ENCODE measurements around the gene MYH6. TPM values are rescaled to one million over a fixed set of nuclear protein-coding genes. Genes with fewer than 3 reads are reported as not detected.

MYH6 gene
- total RNA-seq, 4 donors from 2014 or later: not detected

DNA sequence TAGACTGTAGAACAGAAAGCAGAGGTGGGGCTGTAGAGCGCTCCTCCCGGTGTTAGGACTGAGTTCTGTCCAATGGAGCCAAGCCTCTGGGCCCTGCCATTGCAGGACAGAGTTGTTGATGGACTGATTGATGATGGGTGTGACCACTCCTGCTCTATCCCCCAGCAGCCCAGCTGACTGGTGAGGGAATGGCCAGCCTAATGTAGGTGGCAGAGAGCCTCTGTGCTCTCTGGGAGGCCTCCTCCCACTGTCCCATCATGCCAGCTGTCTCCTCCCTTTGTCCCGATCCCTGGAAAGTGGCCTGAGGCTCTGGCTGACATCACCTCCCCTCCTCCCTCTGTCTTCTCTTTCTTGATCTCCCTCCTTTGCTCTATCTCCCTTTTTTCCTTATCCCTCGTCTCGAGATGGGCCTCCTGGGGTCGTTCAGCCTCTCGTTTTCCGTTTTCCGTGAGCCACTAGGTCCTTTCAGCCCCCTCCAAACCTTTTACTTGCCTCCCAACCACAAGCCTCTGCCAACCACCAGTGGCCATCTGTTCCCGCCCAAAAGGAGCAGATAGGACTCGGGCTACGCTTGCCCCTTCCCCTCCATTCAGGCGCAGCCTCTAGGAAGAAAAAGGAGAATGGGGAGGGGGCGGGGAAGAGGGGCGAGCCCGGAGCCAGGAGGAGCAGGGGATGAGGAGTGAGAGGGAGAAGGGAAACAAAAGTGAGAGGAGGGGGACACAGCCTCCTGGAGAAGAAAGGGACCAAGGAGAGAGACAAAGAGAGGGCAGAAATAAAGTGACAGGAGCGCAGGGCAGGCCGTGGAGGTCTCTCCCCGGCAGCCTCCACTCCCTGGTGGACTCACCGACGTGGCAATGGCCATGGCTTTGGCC is 43.7 kb downstream of the MYH6 start:
- Histone ChIP-seq H3K4me3 (peak overlapping the region; percentile 49 to 81 (median 67)), H3K36me3 (peaks cover 0 to 14% (median 0%) of the 10 kb centered on the region in 3 donors), H3K4me1 (peaks cover 27 to 87% (median 36%) of the 10 kb centered on the region in 3 donors), H3K27ac (peak overlapping the region; percentile 97 to 99 (median 98)), H3K27me3 (peaks cover 0 to 36% (median 0%) of the 10 kb centered on the region in 4 donors), H3K9me3 (no peaks in the 10 kb centered on the region)
- 10 to 11% methylated on average over 15 to 20 of the region's 21 CpGs for WGBS, 2 donors
- intact Hi-C loops (cut with DNase I): no loop called here
- no peak for DNase-seq
- TF ChIP-seq, protein P1, sequence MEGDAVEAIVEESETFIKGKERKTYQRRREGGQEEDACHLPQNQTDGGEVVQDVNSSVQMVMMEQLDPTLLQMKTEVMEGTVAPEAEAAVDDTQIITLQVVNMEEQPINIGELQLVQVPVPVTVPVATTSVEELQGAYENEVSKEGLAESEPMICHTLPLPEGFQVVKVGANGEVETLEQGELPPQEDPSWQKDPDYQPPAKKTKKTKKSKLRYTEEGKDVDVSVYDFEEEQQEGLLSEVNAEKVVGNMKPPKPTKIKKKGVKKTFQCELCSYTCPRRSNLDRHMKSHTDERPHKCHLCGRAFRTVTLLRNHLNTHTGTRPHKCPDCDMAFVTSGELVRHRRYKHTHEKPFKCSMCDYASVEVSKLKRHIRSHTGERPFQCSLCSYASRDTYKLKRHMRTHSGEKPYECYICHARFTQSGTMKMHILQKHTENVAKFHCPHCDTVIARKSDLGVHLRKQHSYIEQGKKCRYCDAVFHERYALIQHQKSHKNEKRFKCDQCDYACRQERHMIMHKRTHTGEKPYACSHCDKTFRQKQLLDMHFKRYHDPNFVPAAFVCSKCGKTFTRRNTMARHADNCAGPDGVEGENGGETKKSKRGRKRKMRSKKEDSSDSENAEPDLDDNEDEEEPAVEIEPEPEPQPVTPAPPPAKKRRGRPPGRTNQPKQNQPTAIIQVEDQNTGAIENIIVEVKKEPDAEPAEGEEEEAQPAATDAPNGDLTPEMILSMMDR (IDR thresholded peaks at IDR 0.05): no peak
- peak in 1 of 4 donors; percentile 5 for TF ChIP-seq POLR2A (IDR thresholded peaks at IDR 0.05)

DNA sequence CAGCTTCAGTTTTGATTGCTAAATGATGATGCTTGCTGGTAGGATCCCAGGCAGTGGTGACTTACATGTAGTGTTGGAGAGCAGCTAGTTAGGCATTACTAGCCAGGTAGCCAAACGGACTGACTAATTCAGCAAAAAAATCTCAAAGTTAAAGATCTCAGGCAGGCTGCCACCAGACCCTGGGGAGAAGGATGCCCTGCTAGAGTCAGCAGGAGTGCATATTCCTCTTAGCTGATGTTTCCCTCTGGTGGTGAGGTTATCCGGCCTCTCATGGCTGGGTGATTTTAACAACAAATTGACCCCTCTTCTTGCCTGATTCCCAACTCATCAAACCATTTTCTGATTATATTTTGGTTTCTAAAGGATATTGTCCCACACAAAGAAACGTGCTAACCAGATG is 45.9 kb downstream of the MYH6 start:
- H3K4me3 ChIP-seq: no peak overlapping the region
- no peaks in the 10 kb centered on the region for H3K9me3 ChIP-seq
- no peak for TF ChIP-seq POLR2A (IDR thresholded peaks at IDR 0.05)
- TF ChIP-seq, protein P1 (IDR thresholded peaks at IDR 0.05): no peak
- 58 to 59% methylated on average over 3 of the region's 3 CpGs for WGBS, 2 donors
- peaks cover 5 to 36% (median 14%) of the 10 kb centered on the region in 3 donors for H3K36me3 ChIP-seq
- H3K27me3 ChIP-seq: peaks cover 0 to 40% (median 0%) of the 10 kb centered on the region in 4 donors
- H3K27ac ChIP-seq: peak overlapping the region in 2 of 4 donors; percentile 13 to 52
- no peak for DNase-seq
- intact Hi-C loops (cut with DNase I): no loop called here
- peaks cover 27 to 74% (median 31%) of the 10 kb centered on the region in 3 donors for H3K4me1 ChIP-seq

DNA sequence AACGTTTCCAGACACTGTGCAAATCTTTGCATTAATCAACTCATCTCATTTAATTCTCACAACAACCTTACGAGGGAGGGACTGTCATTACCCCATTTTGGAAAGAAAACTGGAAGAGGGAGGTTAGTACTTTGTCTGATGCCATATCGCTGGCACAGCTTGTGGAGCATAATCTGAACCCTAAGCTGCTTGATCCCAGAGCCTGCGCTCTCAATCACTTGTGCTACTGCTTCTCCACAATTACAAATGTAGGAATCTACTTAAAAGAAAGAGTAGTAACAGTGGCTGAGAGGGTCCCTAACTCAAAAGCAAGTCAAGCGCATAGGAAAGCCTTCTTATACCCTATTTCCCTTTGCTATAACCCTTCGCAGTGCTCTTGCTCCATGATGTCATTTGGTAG is 46.3 kb downstream of the MYH6 start:
- 60 to 62% methylated on average over 6 of the region's 6 CpGs for WGBS, 2 donors
- H3K27me3 ChIP-seq: peaks cover 0 to 40% (median 0%) of the 10 kb centered on the region in 4 donors
- no peak overlapping the region for H3K4me3 ChIP-seq
- TF ChIP-seq POLR2A (IDR thresholded peaks at IDR 0.05): no peak
- TF ChIP-seq, protein P1 (IDR thresholded peaks at IDR 0.05): no peak
- intact Hi-C loops (cut with DNase I): no loop called here
- H3K9me3 ChIP-seq: no peaks in the 10 kb centered on the region
- peak overlapping the region in 3 of 4 donors; percentile 13 to 52 (median 33) for H3K27ac ChIP-seq
- no peak for DNase-seq
- peaks cover 23 to 70% (median 27%) of the 10 kb centered on the region in 3 donors for H3K4me1 ChIP-seq
- peaks cover 5 to 40% (median 16%) of the 10 kb centered on the region in 3 donors for H3K36me3 ChIP-seq

GRCh38 chr14:23361320-23361719 is 46.8 kb downstream of the MYH6 start:
- no peak for TF ChIP-seq POLR2A (IDR thresholded peaks at IDR 0.05)
- TF ChIP-seq, protein P1 (IDR thresholded peaks at IDR 0.05): no peak
- H3K4me3 ChIP-seq: no peak overlapping the region
- H3K9me3 ChIP-seq: no peaks in the 10 kb centered on the region
- peaks cover 5 to 45% (median 16%) of the 10 kb centered on the region in 3 donors for H3K36me3 ChIP-seq
- DNase-seq: no peak
- intact Hi-C loops (cut with DNase I): no loop called here
- peaks cover 20 to 66% (median 23%) of the 10 kb centered on the region in 3 donors for H3K4me1 ChIP-seq
- peaks cover 0 to 36% (median 0%) of the 10 kb centered on the region in 4 donors for H3K27me3 ChIP-seq
- peak overlapping the region in 3 of 4 donors; percentile 13 to 39 (median 33) for H3K27ac ChIP-seq

GRCh38 chr14:23360496-23360895 is 47.6 kb downstream of the MYH6 start:
- H3K36me3 ChIP-seq: peaks cover 5 to 49% (median 16%) of the 10 kb centered on the region in 3 donors
- TF ChIP-seq POLR2A (IDR thresholded peaks at IDR 0.05): no peak
- TF ChIP-seq, protein P1 (IDR thresholded peaks at IDR 0.05): peak in 1 of 6 experiments; percentile 4
- WGBS, 2 donors: 74 to 76% methylated on average over 5 to 8 of the region's 11 CpGs
- H3K4me3 ChIP-seq: no peak overlapping the region
- intact Hi-C loops (cut with DNase I): no loop called here
- H3K9me3 ChIP-seq: no peaks in the 10 kb centered on the region
- no peak for DNase-seq
- H3K4me1 ChIP-seq: peaks cover 16 to 57% (median 20%) of the 10 kb centered on the region in 3 donors
- peaks cover 0 to 28% (median 0%) of the 10 kb centered on the region in 4 donors for H3K27me3 ChIP-seq
- H3K27ac ChIP-seq: peak overlapping the region in 2 of 4 donors; percentile 39 to 49

Measured in esophagus squamous epithelium (tissue), 5 donors.